GM18511 (cell line): ENCODE results near the gene TGFB1.
"Not testable (repeated sequence)": the region's sequence is repeated elsewhere in the genome, so short reads cannot be mapped to it uniquely, and the experiment has no call there.

Experiments
- ATAC-seq: cut with Tn5 transposase; IDR thresholded peaks from one replicate; pipeline ENCODE4 v1.9.1; 2021; ENCODE audit warnings: mild to moderate bottlenecking, moderate library complexity; ENCODE audit not compliant: unreplicated experiment

Gene TGFB1

GRCh38 chr19:41353466-41354342 lies at the start of gene TGFB1:
Gene TGFB1 (minus strand): TSS chr19:41353922. CDS start chr19:41353044, 878 bp downstream.
- peak; percentile 50 for ATAC-seq

- ATAC-seq, result no peak
These were observed 48.3 kb upstream of the TGFB1 start for GRCh38 chr19:41402010-41402409.

GRCh38 chr19:41401483-41401882 lies 47.8 kb upstream of the TGFB1 start:
- no peak for ATAC-seq

GRCh38 chr19:41399525-41399924 lies 45.8 kb upstream of the TGFB1 start:
- ATAC-seq, result no peak

GRCh38 chr19:41399091-41399490 lies 45.4 kb upstream of the TGFB1 start:
- no peak for ATAC-seq

GRCh38 chr19:41398598-41398997 lies 44.9 kb upstream of the TGFB1 start:
- ATAC-seq, result no peak

GRCh38 chr19:41398050-41398418 lies 44.3 kb upstream of the TGFB1 start:
- ATAC-seq, result no peak

GRCh38 chr19:41397086-41398049 lies 43.6 kb upstream of the TGFB1 start, which contains the start of the genes BCKDHA and EXOSC5:
Gene BCKDHA (plus strand): TSS chr19:41397818. CDS start chr19:41397828, 10 bp downstream.
Gene EXOSC5 (minus strand): TSS chr19:41397359. CDS start chr19:41397328, 31 bp downstream.
- peak; percentile 89 for ATAC-seq

GRCh38 chr19:41395355-41395754 lies 41.6 kb upstream of the TGFB1 start:
- no peak for ATAC-seq

GRCh38 chr19:41392775-41393174 lies 39.1 kb upstream of the TGFB1 start:
- ATAC-seq, result no peak

GRCh38 chr19:41391618-41392017 lies 37.9 kb upstream of the TGFB1 start:
- no peak for ATAC-seq

GRCh38 chr19:41386442-41386841 lies 32.7 kb upstream of the TGFB1 start:
- ATAC-seq, result no peak

- no peak for ATAC-seq
These were observed 30.6 kb upstream of the TGFB1 start for GRCh38 chr19:41384351-41384750.

GRCh38 chr19:41381536-41381935 lies 27.8 kb upstream of the TGFB1 start:
- not testable (repeated sequence) for ATAC-seq

GRCh38 chr19:41377977-41378709 lies 24.4 kb upstream of the TGFB1 start:
- peak; percentile 71 for ATAC-seq

- no peak for ATAC-seq
These were observed 23.3 kb upstream of the TGFB1 start for GRCh38 chr19:41376998-41377365.

GRCh38 chr19:41376241-41376997 lies 22.7 kb upstream of the TGFB1 start, which contains the start of gene TMEM91:
Gene TMEM91 (plus strand): TSS chr19:41376533. CDS start chr19:41378310, 1,777 bp downstream.
- no peak for ATAC-seq

GRCh38 chr19:41373993-41374392 lies 20.3 kb upstream of the TGFB1 start:
- no peak for ATAC-seq

- ATAC-seq, result no peak
These were observed 18.8 kb upstream of the TGFB1 start for GRCh38 chr19:41372501-41372900.

GRCh38 chr19:41371541-41371940 lies 17.8 kb upstream of the TGFB1 start:
- no peak for ATAC-seq
